ELF-1 (cell line): Measurements from ENCODE around the gene HS3ST4.
"Not testable (repeated sequence)": the region's sequence is repeated elsewhere in the genome, so short reads cannot be mapped to it uniquely, and the experiment has no call there.

Experiments
- DNase-seq: peaks from one replicate; pipeline ENCODE4 v3.0.0-alpha.2; 2016; ENCODE audit warnings: low read depth, low spot score

Gene HS3ST4

DNA sequence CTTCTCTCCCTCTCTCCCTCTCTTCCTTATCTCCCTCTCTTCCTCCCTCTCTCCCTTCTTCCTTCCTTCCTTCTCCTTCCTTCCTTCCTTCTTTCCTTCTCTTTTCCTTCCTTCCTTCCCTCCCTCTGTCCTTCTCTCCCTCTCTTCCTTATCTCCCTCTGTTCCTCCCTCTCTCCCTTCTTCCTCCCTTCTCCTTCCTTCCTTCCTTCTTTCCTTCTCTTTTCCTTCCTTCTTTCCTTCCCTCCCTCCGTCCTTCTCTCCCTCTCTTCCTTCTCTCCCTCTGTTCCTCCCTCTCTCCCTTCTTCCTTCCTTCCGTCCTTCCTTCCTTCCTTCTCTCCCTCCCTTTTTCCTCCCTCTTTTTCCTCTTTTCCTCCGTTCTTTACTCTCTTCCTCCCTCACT is 38.6 kb downstream of the HS3ST4 start:
- no peak for DNase-seq

GRCh38 chr16:25734430-25735385 is 42.9 kb downstream of the HS3ST4 start:
- no peak for DNase-seq

DNA sequence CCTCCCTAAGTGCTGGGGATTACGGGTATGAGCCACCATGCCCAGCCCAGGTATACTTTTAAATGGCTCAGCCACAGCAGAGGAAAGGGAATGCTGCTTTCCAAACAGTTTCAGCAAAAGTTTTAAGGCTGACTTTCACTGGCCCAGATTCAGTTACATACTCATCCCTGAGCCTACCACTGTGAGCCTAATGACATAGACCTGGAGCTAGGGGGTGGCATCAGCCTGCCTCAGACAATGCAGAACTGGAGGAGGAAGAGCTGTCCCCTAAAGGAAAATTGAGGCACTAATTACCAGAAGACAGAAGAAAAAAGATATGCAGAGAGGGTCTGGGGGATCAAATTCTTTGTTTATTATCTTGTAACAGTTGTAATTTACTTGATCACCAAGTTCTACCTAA is 43.9 kb downstream of the HS3ST4 start:
- peak; percentile 18 for DNase-seq

DNA sequence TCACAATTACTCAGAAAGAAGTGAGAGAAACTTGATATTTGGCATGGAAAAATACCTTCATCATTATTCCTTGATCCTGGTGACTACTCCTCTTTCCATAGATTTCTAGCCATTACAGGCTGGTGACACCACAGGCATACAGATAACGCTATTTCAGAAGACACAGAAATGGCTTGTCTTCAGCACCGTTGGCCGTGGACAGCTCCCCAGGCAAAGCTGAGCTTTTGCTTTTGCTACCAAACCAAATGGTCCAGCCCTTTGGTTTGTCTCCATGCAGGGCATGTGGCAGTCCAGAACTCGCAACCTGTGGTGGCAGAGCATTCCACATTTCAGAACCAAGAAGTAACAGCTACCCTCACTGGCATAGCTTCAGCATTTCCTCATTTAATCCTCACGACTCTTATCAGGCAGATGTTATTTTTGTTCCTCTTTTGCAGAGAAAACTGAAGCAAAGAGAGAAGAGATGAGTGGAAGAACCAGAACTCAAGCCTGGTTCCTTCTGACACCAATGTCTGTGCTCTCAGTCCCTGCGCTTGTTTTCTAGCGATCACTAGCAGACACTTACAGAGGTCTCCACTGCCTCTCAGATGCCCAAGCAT is 55.5 kb downstream of the HS3ST4 start:
- DNase-seq = peak; percentile 33

- DNase-seq = no peak
Measured at GRCh38 chr16:25748092-25748654, 56.4 kb downstream of the HS3ST4 start.

GRCh38 chr16:25750488-25751216 is 58.9 kb downstream of the HS3ST4 start:
- DNase-seq = no peak

GRCh38 chr16:25751230-25751835 is 59.6 kb downstream of the HS3ST4 start:
- DNase-seq = no peak

DNA sequence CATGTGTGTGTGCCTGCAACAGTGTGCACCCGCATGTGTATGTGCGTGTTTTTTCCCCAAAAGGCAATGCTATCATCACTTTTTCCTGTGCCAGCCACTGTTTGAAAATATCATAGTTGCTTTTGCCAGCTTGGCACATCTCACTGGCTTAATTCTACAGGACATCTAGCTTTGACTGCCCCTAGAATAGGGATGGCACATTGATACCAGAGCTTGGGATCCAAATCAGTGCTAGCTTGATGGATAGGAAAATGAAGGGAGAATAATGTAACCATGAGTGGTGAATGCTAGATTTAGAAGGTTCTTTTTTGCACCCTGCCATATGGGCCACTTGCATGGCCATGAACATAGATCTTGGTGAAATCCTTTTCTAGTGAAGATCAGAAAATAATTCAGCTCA is 72.7 kb downstream of the HS3ST4 start:
- DNase-seq = no peak

DNA sequence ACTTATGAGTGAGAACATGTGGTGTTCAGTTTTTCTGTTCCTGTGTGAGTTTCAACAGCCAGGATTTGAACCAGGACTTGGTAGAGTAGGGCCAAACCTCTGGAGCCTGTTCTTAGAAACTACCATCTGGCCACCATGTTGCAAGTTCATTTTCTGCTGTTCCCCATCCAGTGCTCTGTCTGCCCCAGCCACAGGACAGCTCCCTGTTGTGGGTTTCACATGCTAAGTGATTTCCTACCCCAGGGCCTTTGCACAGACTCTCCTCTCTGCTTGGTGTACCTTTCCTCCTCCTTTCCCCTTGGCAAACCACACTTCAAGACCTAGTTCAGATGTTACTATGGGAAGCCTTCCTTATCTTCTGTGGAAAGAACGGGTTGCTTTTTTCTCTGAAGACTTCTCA is 79.5 kb downstream of the HS3ST4 start:
- DNase-seq = no peak

GRCh38 chr16:25771812-25772568 is 80.2 kb downstream of the HS3ST4 start:
- DNase-seq = no peak

- not testable (repeated sequence) for DNase-seq
Measured at GRCh38 chr16:25776214-25776613, 84.5 kb downstream of the HS3ST4 start.

DNA sequence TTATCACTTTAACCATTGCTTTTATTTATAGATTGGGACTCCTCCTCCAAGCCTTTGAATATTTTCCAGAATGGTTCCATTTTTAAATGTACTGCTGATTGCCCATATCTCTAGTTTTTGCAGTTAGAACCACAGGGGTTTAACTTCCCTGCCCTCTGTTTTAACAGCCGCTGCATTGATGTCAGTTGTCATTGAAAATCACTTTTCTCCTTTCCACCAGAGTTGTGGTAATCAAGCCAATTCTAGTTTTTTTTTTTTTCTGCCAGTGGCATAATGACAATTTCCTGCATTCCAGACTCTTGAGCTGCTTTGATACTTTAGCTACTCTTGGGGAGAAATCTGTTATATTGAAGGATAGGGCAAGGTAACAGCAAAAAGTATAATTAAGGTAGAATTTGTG is 91.5 kb downstream of the HS3ST4 start:
- DNase-seq = no peak

GRCh38 chr16:25785361-25785760 is 93.6 kb downstream of the HS3ST4 start:
- DNase-seq = peak; percentile 3

- no peak for DNase-seq
Measured at GRCh38 chr16:25786748-25787147, 95.0 kb downstream of the HS3ST4 start.

DNA sequence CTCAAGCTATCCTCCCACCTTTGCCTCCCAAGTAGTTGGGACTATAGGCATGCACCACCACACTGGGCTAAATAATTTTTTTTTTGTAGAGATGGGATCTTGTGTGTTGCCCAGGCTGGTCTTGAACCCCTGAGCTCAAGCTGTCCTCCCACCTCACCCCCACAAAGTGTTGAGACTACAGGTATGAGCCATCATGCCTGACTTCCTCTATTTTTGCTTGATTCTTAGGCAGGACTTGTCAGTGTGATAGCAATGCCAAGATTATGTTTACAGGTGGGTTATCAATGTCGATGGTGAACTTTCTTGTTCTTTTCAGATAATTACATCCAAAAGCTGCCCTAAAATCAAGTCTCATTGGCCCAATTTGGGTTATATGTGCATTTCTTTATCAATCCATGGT is 96.9 kb downstream of the HS3ST4 start:
- DNase-seq = no peak

DNA sequence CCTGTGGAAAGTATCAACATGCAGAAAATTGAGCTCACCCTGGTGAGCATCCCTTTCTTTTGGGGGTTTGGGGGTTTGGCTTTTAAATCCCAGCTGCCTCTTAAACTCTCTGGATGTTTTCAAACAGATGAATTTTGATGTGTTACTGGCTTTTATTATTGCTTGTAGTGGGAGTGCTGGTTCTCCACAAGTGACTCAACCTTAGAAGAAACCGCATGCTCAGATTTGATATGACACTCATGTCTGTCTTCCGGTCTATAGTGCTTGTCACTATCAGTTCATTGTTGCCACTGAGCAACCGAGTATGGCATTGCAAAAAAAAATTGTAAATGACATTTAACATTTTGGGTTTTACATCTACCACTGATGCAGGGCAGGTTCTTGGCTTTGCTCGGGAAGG is 104.5 kb downstream of the HS3ST4 start:
- DNase-seq = no peak

DNA sequence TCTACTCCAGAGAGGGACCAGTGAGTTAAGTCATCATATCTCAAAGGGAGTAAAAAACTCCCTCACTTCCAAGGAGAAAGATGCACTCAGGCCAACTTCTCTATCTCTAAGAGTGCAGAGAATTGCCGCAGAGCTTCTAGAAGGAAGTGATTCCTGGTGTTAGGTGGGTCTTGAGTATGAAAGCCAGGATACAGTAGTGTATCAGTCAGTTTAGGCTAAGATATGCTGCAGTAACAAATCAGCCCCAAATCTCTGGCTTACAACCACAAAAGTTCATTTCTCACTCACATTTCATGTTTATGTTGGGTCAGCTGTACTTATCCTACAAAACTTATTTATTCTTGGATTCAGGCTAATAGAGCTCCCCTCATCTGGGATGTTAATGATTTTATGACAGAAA is 106.3 kb downstream of the HS3ST4 start:
- no peak for DNase-seq

DNA sequence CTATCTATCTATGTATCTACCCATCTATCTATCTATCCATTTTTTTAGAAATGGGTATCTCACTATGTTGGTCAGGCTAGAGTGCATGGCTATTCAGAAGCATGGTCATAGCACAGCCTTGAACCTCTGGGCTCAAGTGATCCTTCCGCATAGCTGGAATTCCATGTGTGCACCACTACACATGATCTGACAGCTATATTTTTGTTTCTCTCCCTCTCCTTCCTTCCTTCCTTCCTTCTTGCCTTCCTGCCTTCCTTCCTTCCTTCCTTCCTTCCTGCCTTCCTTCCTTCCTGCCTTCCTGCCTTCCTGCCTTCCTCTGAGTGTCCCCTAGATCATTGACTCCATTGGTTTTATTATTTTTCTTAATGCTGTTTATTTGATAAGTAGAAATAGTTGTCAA is 108.1 kb downstream of the HS3ST4 start:
- DNase-seq = no peak

- no peak for DNase-seq
Measured at GRCh38 chr16:25812215-25812614, 120.5 kb downstream of the HS3ST4 start.

GRCh38 chr16:25817295-25817694 is 125.5 kb downstream of the HS3ST4 start:
- no peak for DNase-seq

- DNase-seq = no peak
Measured at GRCh38 chr16:25817876-25818275, 126.1 kb downstream of the HS3ST4 start.
